HepG2 (cell line): ENCODE results near the gene TMEM19. TPM values are rescaled to one million over a fixed set of nuclear protein-coding genes. Genes with fewer than 3 reads are reported as not detected.

Source experiments
- FOSL1 ChIP-seq: sonication (generic); formaldehyde crosslinking; IDR thresholded peaks from 2 replicates; pipeline ENCODE4 v1.9.0; 2021; ENCODE audit warnings: missing genetic modification reagents, borderline replicate concordance
- KLF15 ChIP-seq: sonication (generic); formaldehyde crosslinking; IDR thresholded peaks from 2 replicates; pipeline ENCODE4 v1.8.1; 2023; ENCODE audit warnings: borderline replicate concordance, mild to moderate bottlenecking, inconsistent platforms, missing genetic modification reagents, mixed read lengths
- NCOA2 ChIP-seq: sonication (generic); formaldehyde crosslinking; IDR thresholded peaks from 2 replicates; pipeline ENCODE4 v1.8.0; 2022; ENCODE audit warnings: inconsistent platforms
- PTBP1 ChIP-seq: fragments of 200-400 bp; formaldehyde crosslinking; IDR thresholded peaks from 2 replicates; pipeline ENCODE4 v1.6.1; 2018; ENCODE audit warnings: low read length, low read depth; ENCODE audit not compliant: poor library complexity, severe bottlenecking
- TAF1 ChIP-seq: sonication (generic); formaldehyde crosslinking; IDR thresholded peaks from 2 replicates; pipeline ENCODE4 v1.4.0; 2020; ENCODE audit warnings: missing genetic modification reagents
- ZMYM3 ChIP-seq: sonication (generic); formaldehyde crosslinking; IDR thresholded peaks from 2 replicates; pipeline ENCODE4 v1.5.1; 2020; ENCODE audit warnings: mild to moderate bottlenecking, missing genetic modification reagents
- ZNF350 ChIP-seq: sonication (generic); formaldehyde crosslinking; IDR thresholded peaks from 2 replicates; pipeline ENCODE4 v1.4.0; 2020; ENCODE audit warnings: mild to moderate bottlenecking, low read depth, missing genetic modification reagents, borderline replicate concordance
- ZNF772 ChIP-seq: sonication (generic); formaldehyde crosslinking; IDR thresholded peaks from 2 replicates; pipeline ENCODE4 v1.5.0; 2020; ENCODE audit warnings: mild to moderate bottlenecking, missing genetic modification reagents
- polyA plus RNA-seq, 8 experiments: library from polyadenylated mRNA; depleted of rRNA in 3 of 8; stranded (reverse) in 7 of 8; unstranded in 1 of 8; fragments of >200 nt; fragmentation: Illumina TruSeq in 4 of 8; extraction: Trizol in 4 of 8; gene quantifications; 2 replicates each; pipeline versions ENCODE4 v1.2.1 to v1.2.3, GENCODE V29; 2011 to 2016; ENCODE audit warnings: low read depth in 4 of 8, missing spikeins in 1 of 8, mixed read lengths in 1 of 8; ENCODE audit not compliant: insufficient read depth in 1 of 8
- total RNA-seq, 5 experiments: library from RNA; depleted of rRNA; stranded (reverse); fragments of >200 nt; fragmentation: Illumina TruSeq; extraction: Trizol; gene quantifications; 2 replicates each; pipeline ENCODE4 v1.2.3, GENCODE V29; 2016; ENCODE audit warnings: low read depth in 1 of 5
- TF ChIP-seq, protein P1 (sequence below): sonication (generic); formaldehyde crosslinking; IDR thresholded peaks from 2 replicates; pipeline ENCODE4 v1.4.0; 2020; ENCODE audit warnings: mild to moderate bottlenecking, low read depth, missing genetic modification reagents
- TF ChIP-seq, protein P2 (sequence below), 2 experiments: sonication (generic) in 1 of 2; formaldehyde crosslinking in 1 of 2; IDR thresholded peaks; 2 replicates each; pipeline versions ENCODE4 v1.4.0 to v1.6.1; 2018 to 2020; ENCODE audit warnings: missing genetic modification reagents in 2 of 2, borderline replicate concordance in 1 of 2, low read depth in 1 of 2, mild to moderate bottlenecking in 1 of 2, missing biosample characterization in 1 of 2
- TF ChIP-seq, protein P3 (sequence below): IDR thresholded peaks from 2 replicates; pipeline ENCODE4 v1.6.1; 2016; ENCODE audit warnings: missing compliant biosample characterization, missing genetic modification reagents, borderline replicate concordance
- TF ChIP-seq, protein P4 (sequence below): sonication (generic); formaldehyde crosslinking; IDR thresholded peaks from 2 replicates; pipeline ENCODE4 v1.9.0; 2022; ENCODE audit warnings: missing genetic modification reagents, mild to moderate bottlenecking, borderline replicate concordance
- TF ChIP-seq, protein P5 (sequence below): IDR thresholded peaks from 2 replicates; pipeline ENCODE4 v1.6.1; 2016; ENCODE audit warnings: low read depth

The TMEM19 gene
- total and polyA plus RNA-seq, 2 of the 13 experiments (the other 11 are each of a cell fraction or from before 2014, with no cell fraction given): 16.9 to 22.5 TPM

DNA sequence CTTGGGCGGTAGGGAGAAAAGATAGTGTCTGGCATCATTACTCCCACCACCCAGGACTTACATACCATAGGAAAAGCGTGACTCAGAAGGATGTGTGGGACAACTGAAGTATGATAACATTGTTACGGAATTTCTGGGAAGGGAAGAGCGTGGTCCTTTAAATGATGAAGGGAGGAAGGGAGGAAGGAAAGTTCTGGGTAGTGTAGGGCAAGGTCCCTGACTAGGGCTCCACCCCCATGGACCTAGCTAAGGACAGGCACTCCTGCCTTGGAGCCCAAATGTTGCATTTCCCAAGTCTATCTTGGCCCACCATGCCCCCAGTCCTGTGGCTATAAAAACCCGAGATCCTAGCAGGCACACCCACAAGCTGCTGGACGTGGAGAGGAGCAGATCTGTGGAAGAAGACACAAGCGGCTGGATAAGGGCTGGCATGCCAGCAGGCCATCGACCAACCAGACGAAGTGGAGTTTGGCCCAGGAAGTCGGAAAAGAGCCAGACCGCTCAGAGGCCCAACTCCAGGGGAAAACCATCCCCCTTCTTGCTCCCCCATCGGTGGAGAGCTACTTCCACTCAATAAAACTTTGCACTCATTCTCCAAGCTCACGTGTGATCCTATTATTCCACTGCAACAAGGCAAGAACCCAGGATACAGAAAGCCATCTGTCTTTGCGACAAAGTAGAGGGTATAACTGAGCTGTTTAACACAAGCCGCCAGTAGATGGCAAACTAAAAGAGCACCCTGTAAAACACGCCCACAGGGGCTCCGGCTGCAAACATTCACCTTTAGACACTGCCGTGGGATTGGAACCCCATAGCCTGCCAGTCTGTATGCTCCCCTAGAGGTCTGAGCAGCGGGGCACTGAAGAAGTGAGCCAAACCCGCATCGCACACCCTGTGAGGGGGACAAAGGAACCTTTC, 45.8 kb downstream of the TMEM19 start (continued):
- 0 out of 2 replicates have a peak, but pooled peaks have one; percentile 66 for TF ChIP-seq ZNF772 (CRISPR knock-in tag)
- no peak for TF ChIP-seq PTBP1
- TF ChIP-seq, protein P1, sequence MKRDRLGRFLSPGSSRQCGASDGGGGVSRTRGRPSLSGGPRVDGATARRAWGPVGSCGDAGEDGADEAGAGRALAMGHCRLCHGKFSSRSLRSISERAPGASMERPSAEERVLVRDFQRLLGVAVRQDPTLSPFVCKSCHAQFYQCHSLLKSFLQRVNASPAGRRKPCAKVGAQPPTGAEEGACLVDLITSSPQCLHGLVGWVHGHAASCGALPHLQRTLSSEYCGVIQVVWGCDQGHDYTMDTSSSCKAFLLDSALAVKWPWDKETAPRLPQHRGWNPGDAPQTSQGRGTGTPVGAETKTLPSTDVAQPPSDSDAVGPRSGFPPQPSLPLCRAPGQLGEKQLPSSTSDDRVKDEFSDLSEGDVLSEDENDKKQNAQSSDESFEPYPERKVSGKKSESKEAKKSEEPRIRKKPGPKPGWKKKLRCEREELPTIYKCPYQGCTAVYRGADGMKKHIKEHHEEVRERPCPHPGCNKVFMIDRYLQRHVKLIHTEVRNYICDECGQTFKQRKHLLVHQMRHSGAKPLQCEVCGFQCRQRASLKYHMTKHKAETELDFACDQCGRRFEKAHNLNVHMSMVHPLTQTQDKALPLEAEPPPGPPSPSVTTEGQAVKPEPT (CRISPR knock-in tag): no peak
- TF ChIP-seq TAF1: 0 out of 2 replicates have a peak, but pooled peaks have one; percentile 43
- TF ChIP-seq, protein P2, sequence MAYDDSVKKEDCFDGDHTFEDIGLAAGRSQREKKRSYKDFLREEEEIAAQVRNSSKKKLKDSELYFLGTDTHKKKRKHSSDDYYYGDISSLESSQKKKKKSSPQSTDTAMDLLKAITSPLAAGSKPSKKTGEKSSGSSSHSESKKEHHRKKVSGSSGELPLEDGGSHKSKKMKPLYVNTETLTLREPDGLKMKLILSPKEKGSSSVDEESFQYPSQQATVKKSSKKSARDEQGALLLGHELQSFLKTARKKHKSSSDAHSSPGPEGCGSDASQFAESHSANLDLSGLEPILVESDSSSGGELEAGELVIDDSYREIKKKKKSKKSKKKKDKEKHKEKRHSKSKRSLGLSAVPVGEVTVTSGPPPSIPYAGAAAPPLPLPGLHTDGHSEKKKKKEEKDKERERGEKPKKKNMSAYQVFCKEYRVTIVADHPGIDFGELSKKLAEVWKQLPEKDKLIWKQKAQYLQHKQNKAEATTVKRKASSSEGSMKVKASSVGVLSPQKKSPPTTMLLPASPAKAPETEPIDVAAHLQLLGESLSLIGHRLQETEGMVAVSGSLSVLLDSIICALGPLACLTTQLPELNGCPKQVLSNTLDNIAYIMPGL (CRISPR knock-in tag; IDR thresholded peaks at IDR 0.05; ENCODE audit: borderline replicate concordance in 1 of 2, low read depth in 1 of 2): peak; percentile 79 to 93; a peak in 3 of 4 replicates
- TF ChIP-seq, protein P3, sequence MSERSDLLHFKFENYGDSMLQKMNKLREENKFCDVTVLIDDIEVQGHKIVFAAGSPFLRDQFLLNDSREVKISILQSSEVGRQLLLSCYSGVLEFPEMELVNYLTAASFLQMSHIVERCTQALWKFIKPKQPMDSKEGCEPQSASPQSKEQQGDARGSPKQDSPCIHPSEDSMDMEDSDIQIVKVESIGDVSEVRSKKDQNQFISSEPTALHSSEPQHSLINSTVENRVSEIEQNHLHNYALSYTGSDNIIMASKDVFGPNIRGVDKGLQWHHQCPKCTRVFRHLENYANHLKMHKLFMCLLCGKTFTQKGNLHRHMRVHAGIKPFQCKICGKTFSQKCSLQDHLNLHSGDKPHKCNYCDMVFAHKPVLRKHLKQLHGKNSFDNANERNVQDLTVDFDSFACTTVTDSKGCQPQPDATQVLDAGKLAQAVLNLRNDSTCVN (CRISPR knock-in tag): no peak
- TF ChIP-seq, protein P4, sequence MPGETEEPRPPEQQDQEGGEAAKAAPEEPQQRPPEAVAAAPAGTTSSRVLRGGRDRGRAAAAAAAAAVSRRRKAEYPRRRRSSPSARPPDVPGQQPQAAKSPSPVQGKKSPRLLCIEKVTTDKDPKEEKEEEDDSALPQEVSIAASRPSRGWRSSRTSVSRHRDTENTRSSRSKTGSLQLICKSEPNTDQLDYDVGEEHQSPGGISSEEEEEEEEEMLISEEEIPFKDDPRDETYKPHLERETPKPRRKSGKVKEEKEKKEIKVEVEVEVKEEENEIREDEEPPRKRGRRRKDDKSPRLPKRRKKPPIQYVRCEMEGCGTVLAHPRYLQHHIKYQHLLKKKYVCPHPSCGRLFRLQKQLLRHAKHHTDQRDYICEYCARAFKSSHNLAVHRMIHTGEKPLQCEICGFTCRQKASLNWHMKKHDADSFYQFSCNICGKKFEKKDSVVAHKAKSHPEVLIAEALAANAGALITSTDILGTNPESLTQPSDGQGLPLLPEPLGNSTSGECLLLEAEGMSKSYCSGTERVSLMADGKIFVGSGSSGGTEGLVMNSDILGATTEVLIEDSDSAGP (CRISPR knock-in tag): peak; percentile 83
- 0 out of 2 replicates have a peak, but pooled peaks have one; percentile 9 for TF ChIP-seq NCOA2 (CRISPR knock-in tag)
- TF ChIP-seq, protein P5, sequence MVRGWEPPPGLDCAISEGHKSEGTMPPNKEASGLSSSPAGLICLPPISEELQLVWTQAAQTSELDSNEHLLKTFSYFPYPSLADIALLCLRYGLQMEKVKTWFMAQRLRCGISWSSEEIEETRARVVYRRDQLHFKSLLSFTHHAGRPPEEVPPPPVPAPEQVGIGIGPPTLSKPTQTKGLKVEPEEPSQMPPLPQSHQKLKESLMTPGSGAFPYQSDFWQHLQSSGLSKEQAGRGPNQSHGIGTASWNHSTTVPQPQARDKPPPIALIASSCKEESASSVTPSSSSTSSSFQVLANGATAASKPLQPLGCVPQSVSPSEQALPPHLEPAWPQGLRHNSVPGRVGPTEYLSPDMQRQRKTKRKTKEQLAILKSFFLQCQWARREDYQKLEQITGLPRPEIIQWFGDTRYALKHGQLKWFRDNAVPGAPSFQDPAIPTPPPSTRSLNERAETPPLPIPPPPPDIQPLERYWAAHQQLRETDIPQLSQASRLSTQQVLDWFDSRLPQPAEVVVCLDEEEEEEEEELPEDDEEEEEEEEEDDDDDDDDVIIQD (CRISPR knock-in tag): peak; percentile 49; the same call in 1 of the 2 replicates
- TF ChIP-seq KLF15 (CRISPR knock-in tag): no peak
- peak; percentile 62; the same call in 1 of the 2 replicates for TF ChIP-seq ZNF350 (CRISPR knock-in tag)
- TF ChIP-seq FOSL1 (CRISPR knock-in tag): no peak
- TF ChIP-seq ZMYM3 (CRISPR knock-in tag): peak; percentile 32
